Epidermal melanocyte (primary cell): ENCODE results near the gene GPR75.

Experiments used
- DNase-seq: peaks from one replicate; pipeline ENCODE4 v3.0.0; 2011; ENCODE audit warnings: low spot score; ENCODE audit not compliant: insufficient read length

GPR75 gene

DNA sequence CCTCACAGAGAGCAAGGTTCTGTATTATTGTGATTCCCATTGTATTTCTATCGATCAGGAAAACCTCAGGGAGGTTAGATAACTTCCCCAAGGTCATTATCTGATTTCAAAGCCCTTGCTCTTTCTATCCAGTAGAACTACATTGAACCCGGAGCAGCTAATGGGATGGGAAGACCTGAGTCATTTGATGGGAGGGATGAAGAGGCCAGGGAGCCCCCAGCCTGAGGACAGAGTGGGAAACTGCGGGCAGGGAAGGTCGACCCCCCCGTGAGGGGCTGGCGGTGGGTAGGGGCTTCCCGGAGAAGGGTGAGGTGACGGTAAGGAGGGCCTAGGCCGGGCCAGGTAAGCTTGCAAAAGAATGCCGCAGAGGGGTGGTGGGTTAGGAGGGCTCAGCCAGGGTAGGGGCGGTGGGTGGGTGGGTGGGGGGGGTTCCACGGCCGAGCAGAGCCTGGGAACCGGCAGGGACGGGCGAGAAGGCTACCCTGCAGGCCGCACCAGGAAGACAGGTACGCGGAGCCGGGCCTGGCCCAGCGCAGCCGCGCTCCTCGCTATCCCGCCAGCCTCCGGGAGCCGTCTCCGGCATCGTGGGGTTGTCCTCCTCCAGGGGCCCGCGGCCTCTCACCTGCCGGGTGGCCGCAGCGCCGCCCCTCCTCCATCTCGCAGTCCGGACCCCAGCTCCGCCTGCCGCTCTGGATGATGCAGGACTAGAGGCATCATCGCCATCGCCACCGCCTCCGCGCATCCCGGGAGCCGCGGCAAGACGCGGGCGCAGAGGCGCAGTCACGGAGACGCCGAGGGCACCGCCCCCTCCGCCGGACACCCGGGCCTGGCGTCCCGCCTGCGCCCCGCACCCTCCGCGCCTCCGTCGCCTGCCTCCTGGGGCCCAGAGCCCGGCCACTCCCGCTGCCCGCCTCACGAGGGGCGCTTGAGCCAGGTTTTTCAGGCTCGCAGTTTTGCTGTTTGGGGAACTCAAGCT is at the start of gene GPR75:
Gene GPR75, minus strand, starts transcription at position 762 of the 976 bp plus-strand sequence. CDS start 5,211 bp downstream, outside the sequence.
- no peak for DNase-seq

DNA sequence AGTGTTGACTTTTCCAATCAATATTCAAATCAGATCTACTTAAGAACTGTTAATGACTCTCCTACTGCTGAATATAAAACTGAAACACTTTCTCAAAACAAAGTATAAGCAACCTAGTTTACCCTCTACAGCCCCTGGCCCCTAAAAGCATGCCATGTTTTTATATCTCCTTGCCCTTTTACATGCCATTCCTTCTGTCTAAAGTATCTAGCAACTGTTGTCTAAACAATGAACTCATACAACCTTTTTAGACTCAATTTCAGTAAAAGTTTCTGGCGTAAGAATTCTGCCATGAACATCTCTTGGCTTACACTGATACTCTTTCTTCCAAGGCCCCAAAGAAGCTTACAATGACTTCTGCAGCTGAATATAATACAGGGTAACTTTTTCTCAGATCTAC is 47.8 kb upstream of the GPR75 start:
- no peak for DNase-seq

DNA sequence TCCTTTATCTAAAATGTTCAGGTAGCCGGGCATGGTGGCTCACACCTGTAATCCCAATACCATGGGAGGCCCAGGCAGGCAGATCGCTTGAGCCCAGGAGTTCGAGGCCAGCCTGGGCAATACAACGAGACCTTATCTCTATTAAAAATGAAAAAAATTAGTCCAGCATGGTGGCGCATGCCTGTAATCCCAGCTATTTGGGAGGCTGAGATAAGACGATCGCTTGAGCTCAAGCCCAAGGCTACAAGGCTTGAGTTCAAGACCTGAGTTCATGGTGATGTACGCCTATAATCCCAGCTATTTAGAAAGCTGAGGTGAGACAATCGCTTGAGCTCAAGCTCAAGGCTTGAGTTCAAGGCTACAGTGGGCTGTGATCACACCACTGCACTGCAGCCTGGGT is 45.6 kb upstream of the GPR75 start:
- no peak for DNase-seq

DNA sequence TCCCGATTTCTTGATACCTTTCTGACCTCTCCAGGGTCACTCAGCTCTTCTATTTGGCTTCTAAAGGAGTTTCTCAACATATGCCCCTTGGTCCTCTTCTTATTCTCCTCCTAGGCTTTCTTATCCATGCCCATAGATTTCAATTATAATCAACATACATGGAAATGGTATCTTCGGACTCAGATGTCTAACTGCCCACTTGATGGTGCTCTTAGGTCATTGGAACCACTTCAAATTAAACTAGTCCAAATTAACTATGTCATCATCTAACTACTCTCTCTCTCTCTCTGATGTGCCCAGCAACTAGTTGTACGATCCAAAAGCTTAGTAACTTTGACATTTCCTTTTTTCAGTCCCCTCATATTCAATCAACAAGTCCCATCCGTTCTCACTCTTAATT is 43.2 kb upstream of the GPR75 start:
- no peak for DNase-seq

DNA sequence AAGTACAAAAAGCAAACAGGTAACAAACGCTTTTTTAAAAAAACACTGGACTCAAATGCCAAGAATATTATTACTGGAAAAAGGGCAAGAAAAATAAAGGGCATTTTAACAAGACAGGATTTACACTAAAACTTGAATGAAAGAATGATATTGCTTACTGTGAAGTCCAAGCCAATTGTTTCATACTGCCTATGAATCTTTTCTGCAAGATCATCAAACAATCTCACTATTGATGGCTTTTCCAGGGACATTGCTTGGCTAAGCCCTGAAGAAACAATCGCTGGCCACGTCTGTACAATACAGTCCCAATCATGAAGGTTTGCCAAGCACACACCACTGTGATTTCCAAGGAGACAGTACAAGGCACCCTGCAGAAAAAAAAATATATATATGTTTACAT is 41.4 kb upstream of the GPR75 start:
- no peak for DNase-seq

DNA sequence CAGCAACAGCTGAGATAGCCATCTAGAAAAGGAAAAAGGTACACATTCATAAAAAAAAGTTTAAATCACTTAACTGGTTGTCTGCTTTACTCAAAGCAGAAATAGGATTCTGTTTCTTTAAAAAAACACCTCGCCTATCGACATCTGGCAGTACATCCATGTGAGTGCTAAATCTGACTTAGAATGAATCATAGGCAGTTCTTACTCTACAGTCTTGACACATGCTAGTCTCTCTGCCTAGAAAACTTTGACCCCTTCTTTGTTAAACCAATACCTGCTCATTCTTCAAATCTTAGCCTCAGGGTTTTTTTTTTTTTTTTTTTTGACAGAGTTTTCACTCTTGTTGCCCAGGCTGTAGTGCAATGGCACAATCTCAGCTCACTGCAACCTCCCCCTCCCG is 37.1 kb upstream of the GPR75 start:
- DNase-seq: no peak

DNA sequence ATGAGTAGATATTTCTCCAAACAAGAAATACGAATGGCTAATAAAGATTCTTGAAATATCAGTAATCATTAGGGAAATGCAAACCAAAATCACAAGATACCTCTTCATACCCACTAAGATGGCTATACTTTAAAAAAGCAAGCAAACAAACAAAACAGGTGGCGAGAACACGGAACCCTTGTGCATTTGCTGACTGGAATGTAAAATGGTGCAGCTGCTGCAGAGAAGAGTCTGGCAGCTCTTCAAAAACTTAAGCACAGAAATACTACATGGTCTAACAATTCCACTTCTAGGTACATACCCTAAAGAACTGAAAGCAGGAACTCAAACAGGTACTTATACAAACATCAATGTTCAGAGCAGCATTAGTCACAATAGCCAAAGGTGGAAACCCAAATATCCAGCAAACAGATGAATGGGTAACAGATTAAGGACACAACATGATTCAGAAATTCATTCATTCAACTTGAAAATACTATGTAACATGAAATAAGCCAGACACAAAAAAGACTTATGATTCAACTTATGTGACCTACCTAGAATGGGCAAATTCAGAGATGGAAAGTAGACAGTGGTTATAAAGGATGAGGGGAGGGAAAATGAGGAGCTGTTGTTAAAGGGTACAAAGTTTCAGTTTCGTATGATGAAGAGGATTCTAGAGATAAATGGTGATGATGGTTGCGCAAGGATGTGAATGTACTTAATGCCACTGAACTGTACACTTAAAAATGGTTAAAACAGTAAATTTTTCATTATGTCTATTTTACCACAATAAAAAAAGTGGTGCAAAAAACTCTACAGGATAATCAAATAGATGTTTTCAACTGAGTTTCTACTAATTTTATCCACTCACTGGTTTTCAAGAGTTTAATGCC is 26.9 kb upstream of the GPR75 start:
- DNase-seq: no peak

DNA sequence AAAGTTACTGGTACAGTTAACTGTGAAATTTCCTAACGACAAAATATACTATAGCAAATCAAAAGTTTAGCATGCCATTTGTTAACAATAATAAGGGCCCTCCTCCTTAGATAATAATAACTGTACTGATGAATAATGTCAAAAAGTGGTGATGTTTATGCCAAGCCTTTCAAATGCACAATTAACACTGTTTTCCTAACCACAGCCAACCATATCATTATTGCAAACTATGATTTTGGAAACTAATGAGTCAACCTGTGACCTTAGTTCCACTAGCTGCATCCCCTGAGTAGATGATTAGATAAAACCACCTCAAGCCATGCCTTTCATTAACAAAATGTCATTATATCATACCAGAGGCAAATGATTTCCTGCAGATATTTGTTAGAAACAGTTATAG is 25.1 kb upstream of the GPR75 start:
- DNase-seq: no peak

DNA sequence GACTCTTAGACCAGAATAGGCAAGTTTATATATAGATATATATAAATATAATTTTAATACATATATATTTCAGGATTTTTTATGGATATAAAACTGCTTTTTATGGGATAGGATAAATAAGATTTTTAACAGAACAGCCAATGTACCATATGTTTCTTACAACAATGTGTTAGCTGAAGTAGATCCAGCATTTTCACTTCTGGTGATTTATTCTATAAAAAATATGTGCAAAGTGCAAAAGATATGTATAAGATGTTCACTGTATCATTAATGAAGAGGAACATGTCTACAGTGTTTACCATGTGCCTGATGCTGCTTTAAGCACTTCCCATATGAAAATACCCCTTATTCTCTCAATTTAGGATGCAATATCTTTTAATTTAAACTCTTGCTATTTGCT is 22.2 kb upstream of the GPR75 start:
- no peak for DNase-seq

DNA sequence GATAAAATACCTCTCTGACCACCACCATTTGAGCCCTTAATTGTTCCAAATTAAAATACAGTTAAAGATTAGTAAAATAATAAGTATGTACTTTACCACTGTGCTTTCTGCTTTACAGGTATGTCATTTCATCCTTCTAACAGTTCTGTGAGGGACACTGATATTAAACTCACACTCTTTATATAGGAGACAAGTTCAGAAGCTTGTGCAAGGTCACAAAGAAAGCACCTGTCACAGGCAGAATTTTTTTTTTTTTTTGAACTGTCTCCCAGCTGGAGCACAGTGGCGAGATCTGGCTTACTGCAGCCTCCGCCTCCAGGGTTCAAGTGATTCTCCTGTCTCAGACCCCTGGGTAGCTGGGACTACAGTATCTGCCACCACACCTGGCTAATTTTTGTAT is 21.6 kb upstream of the GPR75 start:
- no peak for DNase-seq

DNA sequence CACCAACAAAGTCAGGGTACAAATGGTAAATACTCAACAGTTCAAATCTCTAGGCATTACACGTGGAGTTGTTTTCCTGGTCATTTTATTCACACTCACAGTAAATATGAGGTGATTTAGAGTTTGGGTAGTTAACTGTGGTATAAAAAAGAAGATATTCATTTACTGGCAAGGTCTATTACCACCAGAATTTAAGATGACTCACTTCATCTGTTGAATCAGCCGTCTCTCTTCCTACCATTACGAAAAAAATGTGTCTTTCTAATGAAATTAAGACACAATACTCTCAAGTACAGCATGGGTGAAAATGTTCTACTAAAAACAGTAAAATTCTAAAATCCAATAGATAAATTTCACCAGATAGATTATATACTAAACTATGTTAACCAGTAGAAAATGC is 21.0 kb upstream of the GPR75 start:
- no peak for DNase-seq

DNA sequence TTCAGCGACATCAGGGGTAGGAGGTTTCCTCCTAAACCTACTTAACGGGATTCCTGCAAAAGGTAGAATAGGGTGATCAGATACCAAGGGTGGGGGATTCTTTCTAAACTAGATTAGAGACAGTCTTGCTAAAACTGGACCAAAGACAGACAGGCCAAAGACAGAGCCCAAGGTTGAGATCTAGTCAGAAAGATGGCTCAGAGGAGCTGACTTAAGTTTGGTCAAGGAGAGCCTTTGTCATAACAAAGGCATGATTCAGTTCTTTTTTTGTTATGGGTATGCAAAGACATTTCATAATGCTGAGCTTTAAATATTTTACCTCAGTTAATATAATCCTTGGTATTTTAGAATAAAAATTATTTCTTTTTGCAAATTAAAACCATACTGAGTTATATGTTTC is 17.8 kb upstream of the GPR75 start:
- DNase-seq: no peak

DNA sequence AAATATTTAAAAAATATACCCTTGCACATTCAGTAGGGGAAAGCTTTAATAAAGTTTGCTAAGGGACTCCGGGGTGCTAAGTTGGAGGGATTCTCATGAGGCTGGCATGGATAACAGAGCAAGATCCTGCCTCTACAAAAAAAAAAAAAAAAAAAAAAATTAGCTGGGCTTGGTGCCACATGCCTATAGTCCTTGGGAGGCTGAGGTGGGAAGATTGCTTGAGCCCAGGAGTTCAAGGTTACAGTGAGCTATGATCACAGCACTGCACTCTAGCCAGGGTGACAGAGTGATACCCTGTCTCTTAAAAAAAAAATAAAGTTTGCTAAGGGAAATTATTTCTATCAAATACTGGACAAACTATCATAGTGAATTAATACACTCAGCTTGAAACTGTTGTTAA is 17.3 kb upstream of the GPR75 start:
- no peak for DNase-seq

DNA sequence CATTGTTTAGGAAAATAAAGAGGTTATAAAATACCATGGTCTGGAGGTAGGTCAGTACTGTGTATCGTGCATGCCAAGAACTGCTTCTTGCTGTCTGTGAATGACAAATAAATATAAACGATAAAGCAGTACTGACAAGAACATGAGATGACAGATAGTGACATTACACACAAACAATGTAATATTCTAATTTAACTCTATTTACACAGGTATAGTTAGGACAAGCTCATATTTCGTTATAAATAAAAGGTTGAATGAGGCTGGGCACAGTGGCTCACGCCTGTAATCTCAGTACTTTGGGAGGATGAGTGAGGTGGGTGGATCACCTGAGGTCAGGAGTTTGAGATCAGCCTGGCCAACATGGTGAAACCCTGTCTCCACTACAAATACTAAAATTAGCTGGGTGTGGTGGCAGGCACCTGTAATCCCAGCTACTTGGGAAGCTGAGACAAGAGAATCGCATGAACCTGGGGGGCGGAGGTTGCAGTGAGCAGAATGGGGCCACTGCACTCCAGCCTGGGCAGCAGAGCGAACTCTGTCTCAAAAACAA is 14.7 kb upstream of the GPR75 start:
- no peak for DNase-seq

DNA sequence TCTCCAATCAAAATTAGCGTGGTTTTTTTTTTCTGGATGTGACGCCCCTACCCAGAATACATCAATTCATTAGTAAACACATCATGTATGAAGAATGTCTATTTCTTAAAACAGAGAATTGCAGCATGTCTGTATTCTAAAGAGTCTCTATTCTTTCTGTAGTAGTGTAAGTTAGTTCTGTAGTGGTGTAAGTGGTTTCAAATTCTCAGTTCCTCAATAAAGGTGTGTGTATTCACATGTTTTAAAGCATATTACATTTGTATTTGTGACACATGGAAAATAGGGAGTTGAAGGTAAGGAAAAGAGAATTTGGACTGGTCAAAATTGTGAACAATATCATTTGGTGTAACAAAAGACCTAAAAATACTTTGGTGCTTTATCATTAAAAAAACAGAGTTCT is 8.0 kb upstream of the GPR75 start:
- DNase-seq: no peak

DNA sequence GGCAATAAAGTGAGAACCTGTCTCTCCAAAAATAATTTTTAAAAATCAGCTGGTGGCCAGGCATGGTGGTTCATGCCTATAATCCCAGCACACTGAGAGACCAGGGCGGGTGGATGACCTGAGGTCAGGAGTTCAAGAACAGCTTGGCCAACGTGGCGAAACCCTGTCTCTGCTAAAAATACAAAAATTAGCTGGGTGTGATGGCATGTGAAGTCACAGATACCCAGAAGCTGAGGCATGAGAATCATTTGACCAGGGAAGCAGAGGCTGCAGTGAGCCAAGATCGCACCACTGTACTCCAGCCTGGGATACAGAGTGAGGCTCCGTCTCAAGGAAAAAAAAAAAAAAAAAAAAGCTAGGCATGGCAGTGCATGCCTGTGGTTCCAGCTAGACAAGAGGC is 7.4 kb upstream of the GPR75 start:
- no peak for DNase-seq

DNA sequence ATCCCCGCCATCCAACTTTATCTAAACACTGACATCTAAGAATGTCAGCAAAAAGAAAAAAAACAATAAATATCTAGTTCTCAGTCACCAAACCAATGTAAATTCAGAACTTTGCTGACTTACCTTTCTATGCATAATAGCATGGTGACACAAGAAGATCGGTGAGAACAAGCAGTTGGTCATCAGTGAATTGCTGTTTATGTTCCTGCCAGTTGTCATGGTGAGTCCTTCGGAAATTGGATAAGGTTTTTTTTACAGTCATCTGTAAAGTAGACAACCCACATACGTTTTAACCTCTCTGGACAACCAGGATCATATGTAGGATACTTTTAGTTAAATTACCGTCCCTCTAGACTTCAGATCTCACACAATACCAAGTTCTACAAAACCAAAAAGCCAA is 6.2 kb upstream of the GPR75 start:
- no peak for DNase-seq

DNA sequence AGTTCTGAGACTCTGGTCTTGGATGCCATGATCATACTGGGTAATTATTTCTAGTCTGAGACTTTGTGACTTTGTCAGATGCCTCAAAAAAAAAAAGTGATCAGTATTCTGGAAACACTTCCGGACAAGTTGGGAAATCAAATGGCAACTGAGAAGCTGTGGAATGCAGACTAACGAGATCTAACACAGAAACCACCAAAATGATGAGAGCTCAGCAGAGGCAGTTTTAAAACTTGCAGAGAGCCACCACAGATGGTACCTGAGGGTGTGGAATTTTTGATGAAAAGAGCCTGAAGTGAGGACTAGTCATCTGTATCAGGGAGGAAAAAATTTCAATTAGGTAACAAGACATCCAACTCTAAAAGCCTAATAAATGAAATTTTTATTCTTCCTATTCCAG is 5.5 kb upstream of the GPR75 start:
- no peak for DNase-seq

DNA sequence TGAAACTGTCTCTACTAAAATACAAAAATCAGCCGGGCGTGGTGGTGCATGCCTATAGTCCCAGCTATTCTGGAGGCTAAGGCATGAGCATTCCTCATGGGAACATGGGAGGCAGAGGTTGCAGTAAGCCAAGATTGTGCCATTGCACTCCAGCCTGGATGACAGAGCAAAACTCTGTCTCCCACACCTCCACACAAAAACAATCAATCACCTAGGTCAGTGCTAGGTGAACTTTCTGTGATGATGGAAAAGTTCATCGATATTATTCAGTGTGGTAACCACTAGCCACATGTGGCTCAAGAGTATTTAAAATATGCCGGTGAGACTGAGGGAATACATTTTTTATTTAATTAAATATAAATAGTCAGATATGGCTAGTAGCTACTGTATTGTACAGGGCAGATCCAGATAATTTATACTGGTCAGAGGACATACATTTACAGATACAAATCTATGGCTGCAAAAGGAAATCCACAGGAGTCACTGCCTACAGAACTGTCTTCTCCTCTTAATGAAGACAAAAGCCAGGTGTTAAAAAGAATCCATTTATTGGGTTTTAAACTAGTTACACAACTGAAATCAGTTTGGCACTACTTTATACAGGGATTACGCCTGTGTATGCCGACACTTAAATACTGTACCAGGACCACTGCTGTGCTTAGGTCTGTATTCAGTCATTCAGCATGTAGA is 3.9 kb upstream of the GPR75 start:
- no peak for DNase-seq

DNA sequence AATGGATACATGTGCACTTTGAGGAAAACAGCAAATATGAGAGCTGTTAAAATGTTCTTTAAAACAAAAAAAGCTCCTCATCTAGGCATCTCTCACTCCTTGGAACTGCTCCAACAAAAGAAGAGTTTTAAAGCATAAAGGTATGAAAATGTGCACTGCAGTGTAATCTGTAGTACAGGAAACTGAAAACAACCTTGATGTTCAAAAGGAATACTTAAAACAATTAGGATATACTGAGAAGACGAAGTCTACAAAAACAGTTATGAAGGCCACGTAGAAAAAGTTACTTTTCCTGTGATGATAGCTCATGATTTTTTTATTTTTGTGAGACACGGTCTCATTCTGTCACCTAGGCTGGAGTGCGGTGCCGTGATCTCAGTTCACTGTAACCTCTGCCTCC is 2.1 kb upstream of the GPR75 start:
- no peak for DNase-seq

DNA sequence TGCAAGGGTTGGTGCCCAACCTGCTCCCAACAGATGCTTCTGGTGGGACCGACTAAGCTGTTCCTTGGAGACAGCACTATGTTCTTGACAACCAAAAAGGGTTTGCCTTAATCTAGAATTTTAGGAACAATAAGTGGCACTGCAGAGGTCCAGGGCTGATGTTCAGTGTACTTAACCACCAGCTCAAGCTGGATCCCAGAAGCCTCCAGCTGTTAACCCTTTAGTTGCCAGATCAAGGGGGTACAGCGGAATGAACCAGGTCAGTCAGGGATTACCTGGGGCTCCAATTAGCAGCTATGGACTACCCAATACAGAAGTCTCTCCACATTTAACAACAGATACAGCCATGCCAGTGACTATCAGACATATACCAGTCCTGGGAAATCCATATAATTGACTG is 3.5 kb downstream of the GPR75 start:
- DNase-seq: no peak

DNA sequence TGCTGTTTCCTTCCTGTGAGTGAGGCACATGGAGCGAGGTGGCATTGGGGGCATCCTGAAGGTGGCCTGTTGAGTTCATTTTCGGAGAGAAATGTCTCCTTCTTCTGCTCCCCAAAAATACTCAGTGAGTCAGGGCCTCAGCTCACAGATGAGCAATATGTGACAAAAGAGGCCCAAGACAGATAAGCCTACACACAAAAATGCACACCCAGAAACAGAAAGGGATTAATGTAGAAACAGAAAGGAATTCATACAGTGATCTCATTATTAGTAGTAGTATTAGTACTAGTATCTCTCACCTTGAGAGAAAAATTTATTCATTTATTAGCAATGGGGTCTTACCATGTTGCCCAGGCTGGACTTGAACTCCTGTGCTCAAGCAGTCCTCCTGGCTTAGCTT is 5.1 kb downstream of the GPR75 start:
- no peak for DNase-seq
